ENCODE data around the gene OR4M1.

Gene OR4M1

DNA sequence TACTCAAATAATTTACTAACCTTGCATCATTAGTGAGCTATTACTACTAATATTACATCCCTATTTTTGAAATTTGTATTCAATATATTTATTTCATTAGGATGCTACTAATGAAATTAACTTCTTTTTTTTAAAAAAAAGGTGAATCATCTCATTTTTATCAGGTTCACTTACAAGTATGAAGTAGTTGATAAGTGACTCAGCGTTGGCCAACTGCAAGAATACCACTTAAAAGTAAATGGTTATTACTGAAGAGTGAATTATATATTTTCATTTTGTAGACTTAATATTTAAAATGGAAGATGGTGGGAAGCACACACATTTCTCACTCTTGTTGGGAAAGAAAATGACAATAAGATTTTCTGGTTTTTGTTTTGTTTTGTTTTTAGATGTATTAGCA, 49.9 kb downstream of the OR4M1 start:
- no peak for DNase-seq (ENCODE audit: low spot score)

DNA sequence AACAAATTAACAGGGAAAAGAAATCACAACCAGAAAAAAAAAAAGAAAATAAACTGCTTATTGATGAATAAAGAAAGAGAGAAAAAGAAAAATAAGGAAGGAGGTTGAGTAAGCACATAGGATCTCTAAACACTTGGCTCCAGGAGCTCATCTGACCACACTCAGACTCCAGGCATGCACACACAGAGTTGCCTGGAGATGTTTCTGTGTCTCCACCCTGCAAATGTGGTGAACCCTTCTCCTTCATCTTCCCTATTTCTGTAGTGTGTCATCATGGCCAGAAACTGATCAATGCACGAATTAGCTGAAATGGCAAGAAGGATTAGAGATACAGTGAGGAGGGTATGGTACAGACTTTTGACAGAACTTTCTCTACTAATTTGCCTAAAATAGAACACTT, 50.5 kb downstream of the OR4M1 start:
- no peak for DNase-seq (ENCODE audit: low spot score)

DNA sequence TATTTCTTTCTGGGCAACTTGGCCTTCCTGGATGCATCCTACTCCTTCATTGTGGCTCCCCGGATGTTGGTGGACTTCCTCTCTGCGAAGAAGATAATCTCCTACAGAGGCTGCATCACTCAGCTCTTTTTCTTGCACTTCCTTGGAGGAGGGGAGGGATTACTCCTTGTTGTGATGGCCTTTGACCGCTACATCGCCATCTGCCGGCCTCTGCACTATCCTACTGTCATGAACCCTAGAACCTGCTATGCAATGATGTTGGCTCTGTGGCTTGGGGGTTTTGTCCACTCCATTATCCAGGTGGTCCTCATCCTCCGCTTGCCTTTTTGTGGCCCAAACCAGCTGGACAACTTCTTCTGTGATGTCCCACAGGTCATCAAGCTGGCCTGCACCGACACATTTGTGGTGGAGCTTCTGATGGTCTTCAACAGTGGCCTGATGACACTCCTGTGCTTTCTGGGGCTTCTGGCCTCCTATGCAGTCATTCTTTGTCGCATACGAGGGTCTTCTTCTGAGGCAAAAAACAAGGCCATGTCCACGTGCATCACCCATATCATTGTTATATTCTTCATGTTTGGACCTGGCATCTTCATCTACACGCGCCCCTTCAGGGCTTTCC, 54.4 kb downstream of the OR4M1 start:
- DNase-seq (ENCODE audit: low spot score): peak; percentile 3

DNA sequence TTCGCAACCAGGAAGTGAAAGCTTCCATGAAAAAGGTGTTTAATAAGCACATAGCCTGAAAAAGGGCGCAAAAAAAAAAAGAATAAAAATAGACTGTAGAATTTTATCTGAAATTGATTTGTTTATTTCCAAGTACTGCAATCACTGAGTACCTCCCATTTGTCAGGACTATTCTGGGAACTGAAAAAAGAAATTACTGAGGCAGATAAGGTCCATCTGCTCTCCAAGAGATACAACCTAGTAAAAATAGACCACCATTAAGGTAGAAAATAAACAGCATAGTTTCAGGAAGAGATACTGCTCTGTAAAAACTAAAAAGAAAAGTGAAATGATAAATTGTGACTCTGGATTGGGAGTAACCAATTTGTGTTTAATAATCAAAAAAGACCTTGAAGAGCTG, 55.0 kb downstream of the OR4M1 start:
- DNase-seq (ENCODE audit: low spot score): no peak

Data from NAMALWA (cell line).